Measurements from ENCODE around the gene ETV5. TPM values are rescaled to one million over a fixed set of nuclear protein-coding genes. Genes with fewer than 3 reads are reported as not detected.

The ETV5 gene
- total and polyA plus RNA-seq, 2 donors (not counting 1 experiment from before 2014, with no cell fraction given), result 23.1 to 24.9 TPM

- Histone ChIP-seq H3K36me3 (ENCODE audit: control insufficient read depth, insufficient read depth, low read length) (no peaks in the 10 kb centered on the region), H3K9me3 (ENCODE audit: control insufficient read depth, insufficient read depth, low read depth, low read length) (no peaks in the 10 kb centered on the region), H3K4me1 (ENCODE audit: control insufficient read depth, extremely low read depth, insufficient read depth, low read length) (peaks cover 8% of the 10 kb centered on the region), H3K79me2 (ENCODE audit: control insufficient read depth, insufficient read depth, low read length) (no peaks in the 10 kb centered on the region), H3K4me2 (ENCODE audit: extremely low read depth, insufficient read depth, low read length) (no peak overlapping the region), H2AFZ (ENCODE audit: low read length) (no peak overlapping the region), H3K4me3 (replicated peaks in 1 of 4; ENCODE audit: control extremely low read depth in 1 of 4, insufficient read depth in 1 of 4, low read depth in 3 of 4, low read length in 4 of 4) (no peak overlapping the region), H3K9ac (ENCODE audit: insufficient read depth, low read length) (no peak overlapping the region), H3K27me3 (ENCODE audit: control insufficient read depth, insufficient read depth, low read length) (no peaks in the 10 kb centered on the region), H4K20me1 (ENCODE audit: control insufficient read depth, extremely low read depth, insufficient read depth, low read length) (no peaks in the 10 kb centered on the region), H3K27ac (ENCODE audit: insufficient read depth, low read length) (no peak overlapping the region)
- no peak for TF ChIP-seq EZH2 (IDR thresholded peaks at IDR 0.05; ENCODE audit: low read length, missing control alignments)
- no peak for TF ChIP-seq CTCF (conservative IDR thresholded peaks at IDR 0.05 in 1 of 2, IDR thresholded peaks at IDR 0.05 in 1 of 2; ENCODE audit: low read depth in 1 of 2, low read length in 2 of 2)
- DNase-seq (ENCODE audit: low read depth in 2 of 2), result no peak
Observed at GRCh38 chr3:186093271-186093900, 15.5 kb downstream of the ETV5 start.

DNA sequence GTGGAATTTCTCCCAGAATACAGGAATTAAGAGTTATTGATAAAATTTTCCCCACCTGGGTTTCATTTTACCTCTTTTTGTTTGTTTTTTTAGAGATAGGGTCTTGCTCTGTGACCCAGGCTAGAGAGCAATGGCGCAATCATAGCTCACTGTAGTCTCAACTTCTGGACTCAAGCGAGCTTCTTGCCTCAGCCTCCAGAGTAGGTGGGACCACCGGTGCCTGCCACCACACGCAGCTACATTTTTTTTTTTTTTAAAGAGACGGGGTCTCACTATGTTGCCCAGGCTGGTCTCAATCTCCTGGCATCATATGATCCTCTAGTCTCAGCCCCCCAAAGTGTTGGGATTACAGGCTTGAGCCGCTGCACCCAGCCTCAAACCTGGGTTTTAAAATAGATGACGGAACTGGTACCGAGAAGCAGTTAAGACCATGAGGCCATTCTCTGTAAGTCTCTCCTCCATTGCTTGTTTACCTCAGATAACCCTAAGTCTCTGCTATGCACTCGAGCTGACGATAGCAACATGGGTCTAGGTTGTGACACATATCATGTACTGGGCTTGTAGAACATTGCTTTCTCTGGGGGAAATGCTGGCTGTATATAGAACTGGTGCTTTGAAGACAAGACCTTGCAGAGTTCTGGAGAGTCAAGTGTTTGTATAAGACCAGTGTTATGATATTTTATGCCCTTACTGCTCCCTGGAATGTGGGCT, 16.4 kb downstream of the ETV5 start:
- TF ChIP-seq EZH2 (IDR thresholded peaks at IDR 0.05; ENCODE audit: low read length, missing control alignments) (no peak), CTCF (conservative IDR thresholded peaks at IDR 0.05 in 1 of 2, IDR thresholded peaks at IDR 0.05 in 1 of 2; ENCODE audit: low read depth in 1 of 2, low read length in 2 of 2) (no peak)
- H3K9me3 ChIP-seq (ENCODE audit: control insufficient read depth, insufficient read depth, low read depth, low read length), result no peaks in the 10 kb centered on the region
- no peak overlapping the region for H3K9ac ChIP-seq (ENCODE audit: insufficient read depth, low read length)
- H3K27me3 ChIP-seq (ENCODE audit: control insufficient read depth, insufficient read depth, low read length), result no peaks in the 10 kb centered on the region
- no peak overlapping the region for H3K27ac ChIP-seq (ENCODE audit: insufficient read depth, low read length)
- H3K4me1 ChIP-seq (ENCODE audit: control insufficient read depth, extremely low read depth, insufficient read depth, low read length), result peaks cover 2% of the 10 kb centered on the region
- no peak overlapping the region for H2AFZ ChIP-seq (ENCODE audit: low read length)
- H3K79me2 ChIP-seq (ENCODE audit: control insufficient read depth, insufficient read depth, low read length), result no peaks in the 10 kb centered on the region
- no peak overlapping the region for H3K4me3 ChIP-seq (replicated peaks in 1 of 4; ENCODE audit: control extremely low read depth in 1 of 4, insufficient read depth in 1 of 4, low read depth in 3 of 4, low read length in 4 of 4)
- H3K4me2 ChIP-seq (ENCODE audit: extremely low read depth, insufficient read depth, low read length), result no peak overlapping the region
- no peaks in the 10 kb centered on the region for H4K20me1 ChIP-seq (ENCODE audit: control insufficient read depth, extremely low read depth, insufficient read depth, low read length)
- peaks cover 2% of the 10 kb centered on the region for H3K36me3 ChIP-seq (ENCODE audit: control insufficient read depth, insufficient read depth, low read length)
- DNase-seq (ENCODE audit: low read depth in 2 of 2), result no peak

- H2AFZ ChIP-seq (ENCODE audit: low read length), result no peak overlapping the region
- H3K4me1 ChIP-seq (ENCODE audit: control insufficient read depth, extremely low read depth, insufficient read depth, low read length), result no peaks in the 10 kb centered on the region
- H3K4me3 ChIP-seq (replicated peaks in 1 of 4; ENCODE audit: control extremely low read depth in 1 of 4, insufficient read depth in 1 of 4, low read depth in 3 of 4, low read length in 4 of 4), result no peak overlapping the region
- H3K36me3 ChIP-seq (ENCODE audit: control insufficient read depth, insufficient read depth, low read length), result peaks cover 2% of the 10 kb centered on the region
- no peaks in the 10 kb centered on the region for H3K27me3 ChIP-seq (ENCODE audit: control insufficient read depth, insufficient read depth, low read length)
- H3K9ac ChIP-seq (ENCODE audit: insufficient read depth, low read length), result no peak overlapping the region
- H3K9me3 ChIP-seq (ENCODE audit: control insufficient read depth, insufficient read depth, low read depth, low read length), result no peaks in the 10 kb centered on the region
- no peak for DNase-seq (ENCODE audit: low read depth in 2 of 2)
- H3K27ac ChIP-seq (ENCODE audit: insufficient read depth, low read length), result no peak overlapping the region
- no peaks in the 10 kb centered on the region for H3K79me2 ChIP-seq (ENCODE audit: control insufficient read depth, insufficient read depth, low read length)
- H3K4me2 ChIP-seq (ENCODE audit: extremely low read depth, insufficient read depth, low read length), result no peak overlapping the region
- TF ChIP-seq CTCF (conservative IDR thresholded peaks at IDR 0.05 in 1 of 2, IDR thresholded peaks at IDR 0.05 in 1 of 2; ENCODE audit: low read depth in 1 of 2, low read length in 2 of 2) (no peak), EZH2 (IDR thresholded peaks at IDR 0.05; ENCODE audit: low read length, missing control alignments) (no peak)
- no peaks in the 10 kb centered on the region for H4K20me1 ChIP-seq (ENCODE audit: control insufficient read depth, extremely low read depth, insufficient read depth, low read length)
Observed at GRCh38 chr3:186090901-186091300, 18.0 kb downstream of the ETV5 start.

Data from fibroblast of lung (primary cell).